Activated CD4-positive, alpha-beta T cell treated with anti-CD3 and anti-CD28 coated beads, Interleukin-2, amount 50 U/mL, for 24 hours (primary cell): ENCODE measurements around the gene GTF2IRD2.
"Not testable (repeated sequence)": the region's sequence is repeated elsewhere in the genome, so short reads cannot be mapped to it uniquely, and the experiment has no call there.

ENCODE experiments used
- DNase-seq, 2 donors: peaks; one replicate each; pipeline ENCODE4 v3.0.0-alpha.2; 2020; ENCODE audit warnings: low read depth in 1 of 2, low spot score in 1 of 2

The GTF2IRD2 gene

DNA sequence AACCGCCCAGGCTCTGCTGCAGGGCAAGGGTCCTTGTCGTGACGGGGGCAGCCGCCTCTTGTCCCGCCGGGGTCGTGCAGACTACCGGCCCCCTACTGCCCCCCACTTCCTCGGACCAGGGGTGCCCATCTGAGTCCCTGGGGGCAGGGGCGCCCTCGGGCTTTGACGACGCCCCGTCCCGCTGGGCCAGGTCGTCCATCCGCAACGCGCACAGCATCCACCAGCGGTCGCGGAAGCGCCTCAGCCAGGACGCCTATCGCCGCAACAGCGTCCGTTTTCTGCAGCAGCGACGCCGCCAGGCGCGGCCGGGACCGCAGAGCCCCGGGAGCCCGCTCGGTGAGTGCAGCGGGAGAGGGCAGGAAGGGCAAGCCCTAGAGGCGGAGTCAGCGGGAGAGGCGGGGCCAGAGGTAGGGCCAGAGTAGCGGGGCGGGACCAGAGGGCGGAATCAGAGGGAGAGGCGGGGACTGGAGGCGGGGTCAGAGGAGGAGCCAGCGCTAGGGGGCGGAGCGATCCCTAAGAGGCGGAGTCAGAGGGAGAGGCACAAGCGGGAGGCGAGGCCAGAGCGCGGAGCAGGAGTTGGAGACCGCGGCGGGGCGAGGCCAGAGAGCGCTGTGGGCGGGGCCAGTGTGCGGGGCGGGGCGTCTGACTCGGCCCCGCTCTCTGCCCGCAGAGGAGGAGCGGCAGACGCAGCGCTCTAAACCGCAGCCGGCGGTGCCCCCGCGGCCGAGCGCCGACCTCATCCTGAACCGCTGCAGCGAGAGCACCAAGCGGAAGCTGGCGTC lies 62.8 kb downstream of the GTF2IRD2 start:
- DNase-seq: peak; percentile 90 to 98

DNA sequence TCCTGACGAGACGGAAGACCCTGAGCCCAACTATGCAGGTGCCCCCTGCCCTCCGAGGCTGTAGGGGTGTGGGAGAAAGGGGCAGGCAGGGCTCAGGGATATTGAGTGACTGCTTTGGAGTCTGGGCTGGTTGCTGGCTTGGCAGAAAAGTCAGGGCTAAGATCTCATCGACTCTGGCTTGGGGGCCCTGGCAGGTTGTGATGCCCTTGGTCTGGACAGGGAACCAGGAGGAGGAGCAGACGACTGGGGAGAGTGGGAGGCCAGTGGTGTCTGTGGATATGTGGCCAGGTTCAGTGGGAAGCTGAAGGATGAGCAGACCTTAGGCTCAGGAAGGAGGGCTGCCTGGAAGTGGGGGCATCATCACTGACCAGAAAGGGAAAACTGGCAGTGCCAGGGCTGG lies 67.8 kb downstream of the GTF2IRD2 start:
- not testable (repeated sequence) for DNase-seq

DNA sequence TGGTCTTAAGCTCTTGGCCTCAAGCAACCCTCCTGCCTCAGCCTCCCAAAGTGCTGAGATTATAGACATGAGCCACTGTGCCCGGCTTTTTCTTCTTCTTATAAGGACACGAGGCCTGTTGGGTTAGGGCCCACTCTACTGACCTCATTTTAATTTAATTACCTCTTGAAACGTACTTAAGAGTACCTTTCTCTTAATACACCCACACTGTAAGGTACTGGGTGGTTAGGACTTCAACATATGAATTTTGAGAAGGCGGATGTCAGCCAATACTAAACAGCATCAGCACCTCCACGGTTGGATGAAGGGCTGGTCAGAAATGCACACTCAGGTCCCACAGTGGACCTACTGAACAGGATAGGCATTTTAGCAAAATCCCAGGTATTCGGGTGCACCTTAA lies 69.7 kb downstream of the GTF2IRD2 start:
- not testable (repeated sequence) for DNase-seq

DNA sequence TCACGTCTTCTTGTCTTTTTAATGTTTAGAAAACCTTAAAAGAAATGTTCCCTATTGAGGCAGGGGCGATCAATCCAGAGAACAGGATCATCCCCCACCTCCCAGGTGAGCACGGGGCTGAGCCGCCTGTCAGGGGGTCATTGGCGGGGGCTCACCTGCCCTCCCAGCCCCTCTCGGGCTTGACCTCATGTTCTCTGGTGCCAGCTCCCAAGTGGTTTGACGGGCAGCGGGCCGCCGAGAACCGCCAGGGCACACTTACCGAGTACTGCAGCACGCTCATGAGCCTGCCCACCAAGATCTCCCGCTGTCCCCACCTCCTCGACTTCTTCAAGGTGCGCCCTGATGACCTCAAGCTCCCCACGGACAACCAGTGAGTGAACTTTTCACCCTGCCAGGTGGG lies 72.4 kb downstream of the GTF2IRD2 start:
- not testable (repeated sequence) for DNase-seq

DNA sequence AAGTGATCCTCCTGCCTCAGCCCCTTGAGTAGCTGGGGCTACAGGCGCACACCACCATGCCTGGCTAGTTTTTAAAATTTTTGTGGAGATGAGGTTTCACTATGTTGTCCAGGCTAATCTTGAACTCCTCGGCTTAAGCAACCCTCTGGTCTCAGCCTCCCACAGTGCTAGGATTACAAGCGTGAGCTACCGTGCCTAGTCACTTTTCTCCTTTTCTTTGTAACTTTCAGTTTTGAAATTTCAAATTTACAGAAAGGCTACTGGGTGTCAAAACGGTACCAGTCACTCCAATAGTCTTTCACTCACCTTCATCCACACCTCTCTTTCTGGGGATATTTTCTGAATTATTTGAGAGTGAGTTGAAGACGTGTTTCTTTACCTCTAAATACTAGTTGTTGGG lies 76.3 kb downstream of the GTF2IRD2 start:
- not testable (repeated sequence) for DNase-seq

DNA sequence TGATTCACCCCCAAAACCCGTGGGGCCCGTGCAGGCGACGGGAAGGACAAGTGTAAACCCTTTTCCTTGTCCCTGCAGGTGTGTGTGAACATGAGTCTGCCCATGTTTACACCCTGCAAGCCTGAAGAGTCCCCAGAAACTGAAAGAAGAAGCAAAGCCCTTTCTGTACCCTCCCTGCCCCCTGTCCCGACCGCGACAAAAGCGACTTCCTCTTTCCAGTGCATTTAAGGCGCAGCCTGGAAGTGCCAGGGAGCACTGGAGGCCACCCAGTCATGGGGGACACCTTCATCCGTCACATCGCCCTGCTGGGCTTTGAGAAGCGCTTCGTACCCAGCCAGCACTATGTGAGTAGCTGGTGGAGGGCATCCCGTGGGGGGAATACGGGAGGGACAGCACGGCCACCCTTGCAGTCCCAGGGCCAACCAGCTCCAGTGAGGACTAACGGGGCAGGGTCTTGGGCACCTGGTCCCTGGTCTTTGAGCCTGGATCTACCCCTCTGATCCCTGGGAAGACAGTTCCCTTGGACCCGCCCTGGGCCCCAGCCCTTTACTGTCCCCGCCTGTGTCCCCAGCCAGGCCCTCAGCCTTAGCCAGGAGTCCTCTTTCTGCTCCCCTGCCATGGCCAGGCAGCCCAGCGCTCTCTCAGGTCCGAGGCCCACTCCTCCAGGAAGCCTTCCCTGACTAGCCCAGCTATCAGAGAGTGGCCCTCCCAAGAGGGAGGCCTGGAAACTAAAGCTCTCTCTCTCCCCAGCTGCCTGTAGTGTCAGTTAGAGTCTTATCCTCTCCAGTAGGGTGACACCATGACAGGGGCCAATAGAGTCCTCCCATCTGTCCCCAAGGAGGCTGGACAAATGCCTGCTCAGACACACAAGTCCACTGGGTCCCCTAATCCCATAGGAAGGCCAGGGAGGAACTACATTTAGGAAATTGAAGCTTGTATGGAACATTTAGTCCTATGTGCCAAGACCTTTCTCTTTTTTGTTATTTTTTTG lies 77.3 kb downstream of the GTF2IRD2 start, which contains the start of gene NCF1:
Gene NCF1 (plus strand): TSS at position 252 of the 991 bp plus-strand sequence. CDS start 21 bp downstream, at position 273.
- DNase-seq: not testable (repeated sequence)

DNA sequence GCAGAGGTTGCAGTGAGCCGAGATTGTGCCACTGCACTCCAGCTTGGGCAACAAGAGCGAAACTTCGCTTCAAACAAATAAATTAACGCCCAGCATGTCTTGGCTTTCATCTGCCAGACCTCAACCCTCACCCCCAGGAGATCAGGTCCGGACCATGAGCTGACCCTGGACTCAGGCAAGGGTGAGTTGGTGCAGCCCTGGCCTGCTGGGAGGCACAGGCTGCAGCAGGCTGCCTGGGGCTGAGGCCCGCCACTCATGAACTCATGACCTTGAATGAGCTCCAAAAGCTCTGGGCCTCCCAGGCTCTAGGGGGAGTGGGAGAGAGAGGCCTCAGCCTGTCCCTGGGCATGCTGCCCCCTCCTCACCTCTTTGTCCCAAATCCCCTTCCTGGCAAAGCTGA lies 79.3 kb downstream of the GTF2IRD2 start:
- DNase-seq: not testable (repeated sequence)

DNA sequence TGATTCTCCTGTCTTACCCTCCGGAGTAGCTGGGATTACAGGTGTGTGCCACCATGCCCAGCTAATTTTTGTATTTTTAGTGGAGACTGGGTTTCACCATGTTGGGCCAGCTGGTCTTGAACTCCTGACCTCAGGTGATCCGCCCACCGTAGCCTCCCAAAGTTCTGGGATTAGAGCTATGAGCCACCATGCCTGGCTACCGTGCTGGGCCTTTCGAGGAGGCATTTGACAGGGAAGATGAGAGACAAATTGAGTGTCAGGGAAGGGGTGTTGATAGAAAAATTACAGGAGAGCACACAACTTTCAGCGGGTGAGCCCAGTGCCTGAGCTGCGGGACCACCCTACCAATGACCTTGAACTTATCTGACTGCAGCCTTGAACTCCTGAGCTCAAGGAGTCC lies 81.3 kb downstream of the GTF2IRD2 start:
- DNase-seq: not testable (repeated sequence)

DNA sequence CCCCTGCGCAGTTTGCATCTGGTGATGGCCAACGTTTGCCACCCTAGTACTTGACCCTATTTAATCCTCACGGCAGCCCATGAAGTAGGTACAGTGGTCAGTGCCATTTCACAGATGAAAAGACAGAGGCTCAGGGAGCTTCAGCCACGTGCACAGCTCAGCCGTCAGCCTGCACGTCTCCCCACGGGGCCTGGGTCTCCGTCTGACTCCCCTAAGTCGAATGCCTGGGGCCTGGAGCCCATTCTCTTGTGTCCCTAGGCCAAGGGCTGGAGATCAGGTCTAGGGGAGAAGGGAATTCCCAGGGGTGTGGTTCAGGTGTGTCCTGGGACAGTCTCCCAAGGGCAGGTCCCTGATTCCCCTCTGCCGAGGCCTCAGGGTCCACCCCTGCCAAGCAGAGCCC lies 84.4 kb downstream of the GTF2IRD2 start:
- not testable (repeated sequence) for DNase-seq

DNA sequence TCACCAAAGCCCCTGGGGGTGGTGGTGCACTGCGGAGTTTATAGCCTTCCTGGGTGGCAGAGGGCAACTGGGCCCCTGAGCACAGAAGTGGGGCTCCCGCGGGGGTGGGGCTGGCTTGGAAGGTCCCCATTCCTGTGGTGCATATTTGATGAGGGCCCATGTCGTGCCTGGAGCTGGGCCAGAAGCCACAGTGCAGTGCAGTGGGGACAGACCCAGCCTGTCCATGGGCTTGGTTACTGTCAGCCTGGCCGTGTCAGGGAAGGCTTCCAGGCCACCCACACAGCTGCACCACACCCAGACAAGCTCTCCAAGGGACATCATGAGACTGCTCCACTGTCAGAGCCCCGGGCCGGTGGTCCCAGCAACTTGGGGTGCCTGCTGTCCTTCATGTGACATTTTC lies 84.9 kb downstream of the GTF2IRD2 start:
- not testable (repeated sequence) for DNase-seq

DNA sequence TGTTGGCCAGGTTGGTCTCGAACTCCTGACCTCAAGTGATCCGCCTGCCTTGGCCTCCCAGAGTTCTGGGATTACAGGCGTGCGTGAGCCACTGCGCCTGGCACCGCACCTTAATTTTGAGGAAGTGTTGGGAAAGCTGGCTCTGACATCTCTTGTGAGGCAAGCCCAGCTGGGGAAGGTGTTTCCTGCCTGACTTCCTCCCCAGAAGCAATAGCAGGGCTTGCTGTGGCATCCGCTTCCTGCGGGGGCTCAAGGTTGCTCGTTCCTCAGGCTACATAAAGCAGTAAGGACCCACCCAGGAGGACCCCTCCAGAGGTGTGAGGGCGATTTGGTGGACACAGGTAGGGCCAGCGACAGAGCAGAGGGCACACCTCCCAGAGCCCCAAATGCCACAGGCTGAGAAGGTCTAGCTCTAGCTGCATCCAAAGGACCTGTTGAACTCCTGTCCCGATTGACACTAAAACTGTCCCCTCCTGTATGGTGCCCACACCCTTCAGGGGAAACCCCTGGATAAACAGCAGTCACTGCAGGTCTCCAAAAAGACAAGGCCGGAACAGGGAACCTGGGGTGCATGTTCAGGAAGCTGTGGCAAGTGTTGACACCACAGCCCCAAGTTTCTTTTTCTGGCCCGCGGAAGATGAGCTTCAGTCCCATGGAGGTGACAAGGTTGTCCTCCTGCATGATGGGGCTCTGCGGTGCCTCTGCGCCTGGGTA lies 86.0 kb downstream of the GTF2IRD2 start:
- not testable (repeated sequence) for DNase-seq

DNA sequence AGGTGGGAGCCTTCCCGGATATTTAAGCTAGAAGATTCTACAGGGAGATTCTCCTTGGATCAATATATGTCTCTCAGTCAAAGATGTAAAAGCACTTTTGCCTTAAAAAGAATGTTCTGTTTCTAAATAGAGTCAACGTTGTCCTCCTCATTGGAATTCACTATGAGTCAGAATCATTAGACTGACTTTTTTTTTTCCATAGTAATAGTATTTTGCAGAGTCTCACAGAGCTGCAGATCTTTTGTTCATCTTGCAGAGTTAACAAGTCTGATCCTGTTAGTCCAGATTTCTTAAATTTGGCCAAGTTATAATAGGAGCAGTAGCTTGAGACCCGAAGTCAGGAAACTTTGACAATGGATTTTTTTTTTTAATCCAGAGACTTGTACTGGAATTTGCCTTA lies 92.4 kb downstream of the GTF2IRD2 start:
- DNase-seq: not testable (repeated sequence)

DNA sequence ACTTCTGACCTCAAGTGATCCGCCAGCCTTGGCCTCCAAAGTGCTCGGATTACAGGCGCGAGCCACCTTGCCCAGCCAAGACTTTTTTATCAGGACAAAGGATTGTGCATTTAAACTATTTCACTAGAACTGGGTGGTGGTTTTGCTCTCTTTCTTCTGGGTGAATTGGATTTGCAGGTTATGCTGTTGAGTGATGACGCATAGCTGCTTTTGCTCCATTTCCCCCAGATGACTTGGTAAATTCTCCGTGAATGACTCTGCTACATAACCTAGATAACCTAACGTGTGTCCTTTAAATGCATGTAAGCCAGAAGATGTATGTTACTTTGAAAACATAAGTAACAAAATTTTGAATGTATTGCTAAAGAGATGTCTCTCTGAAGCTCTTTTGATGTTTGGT lies 93.1 kb downstream of the GTF2IRD2 start:
- not testable (repeated sequence) for DNase-seq

DNA sequence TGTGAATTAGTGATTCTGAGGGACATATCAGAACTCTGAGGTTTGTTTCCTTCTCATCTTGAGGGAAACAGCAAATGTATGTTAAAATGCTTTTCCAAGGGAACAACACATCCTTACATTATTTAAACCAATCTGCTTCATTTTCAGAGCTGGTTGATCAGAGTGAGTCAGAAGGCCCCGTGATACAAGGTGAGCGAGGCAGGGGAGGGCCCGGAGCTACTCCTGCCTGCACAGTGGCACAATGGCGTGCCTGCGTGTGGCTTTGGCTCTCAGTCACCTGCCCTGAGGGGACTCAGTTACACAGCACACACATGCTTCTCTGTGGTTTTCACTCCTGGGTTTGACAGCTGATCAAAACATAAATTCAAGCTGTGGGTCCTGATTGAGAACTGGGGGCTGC lies 94.7 kb downstream of the GTF2IRD2 start:
- not testable (repeated sequence) for DNase-seq

DNA sequence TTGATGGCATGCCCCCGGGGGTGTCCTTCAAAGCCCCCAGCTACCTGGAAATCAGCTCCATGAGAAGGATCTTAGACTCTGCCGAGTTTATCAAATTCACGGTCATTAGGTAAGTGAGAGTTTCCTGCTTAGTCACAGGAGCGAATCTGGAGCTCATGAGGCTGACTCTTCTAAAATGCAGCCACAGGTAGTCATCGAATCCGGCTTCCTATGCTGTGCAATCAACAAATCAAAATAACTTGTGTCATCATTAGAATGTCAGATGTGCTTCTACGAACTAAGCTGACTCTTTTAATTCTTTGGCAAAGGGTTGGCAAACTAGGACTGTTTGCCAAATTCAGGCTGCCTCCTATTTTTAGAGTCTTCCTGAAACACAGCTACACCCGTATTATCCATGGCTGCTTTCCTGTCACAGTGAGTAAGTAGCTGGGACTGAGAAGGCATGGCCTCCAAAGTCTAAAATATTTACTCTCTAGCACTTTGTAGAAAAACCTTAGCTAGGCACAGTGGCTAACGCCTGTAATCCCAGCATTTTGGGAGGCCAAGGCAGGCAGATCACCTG lies 97.4 kb downstream of the GTF2IRD2 start:
- DNase-seq: not testable (repeated sequence)
